Measurements from ENCODE around the gene USH1C.

The USH1C gene

DNA sequence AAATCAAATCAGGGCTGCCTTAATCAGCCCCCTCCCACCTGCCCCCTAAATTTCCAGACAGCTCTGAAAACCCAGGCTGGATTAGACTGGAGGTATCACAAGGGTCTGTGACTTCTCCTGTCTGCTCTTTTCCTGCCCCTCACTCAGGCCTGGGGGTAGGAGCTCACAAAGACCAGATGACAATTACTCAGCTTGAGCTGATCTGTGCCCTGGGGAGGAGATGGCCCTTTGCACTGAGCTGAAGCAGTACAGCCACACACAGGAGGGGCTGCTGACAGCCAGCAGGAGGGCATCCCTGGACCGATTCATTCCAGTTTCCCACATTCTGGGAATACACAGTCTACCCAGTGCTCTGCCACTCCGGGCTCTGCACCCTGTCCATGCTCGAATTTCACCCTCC lies 71.7 kb downstream of the USH1C start:
- DNase-seq (ENCODE audit: low spot score), result no peak

GRCh38 chr11:17471501-17471900 lies 72.7 kb downstream of the USH1C start:
- DNase-seq (ENCODE audit: low spot score), result no peak

DNA sequence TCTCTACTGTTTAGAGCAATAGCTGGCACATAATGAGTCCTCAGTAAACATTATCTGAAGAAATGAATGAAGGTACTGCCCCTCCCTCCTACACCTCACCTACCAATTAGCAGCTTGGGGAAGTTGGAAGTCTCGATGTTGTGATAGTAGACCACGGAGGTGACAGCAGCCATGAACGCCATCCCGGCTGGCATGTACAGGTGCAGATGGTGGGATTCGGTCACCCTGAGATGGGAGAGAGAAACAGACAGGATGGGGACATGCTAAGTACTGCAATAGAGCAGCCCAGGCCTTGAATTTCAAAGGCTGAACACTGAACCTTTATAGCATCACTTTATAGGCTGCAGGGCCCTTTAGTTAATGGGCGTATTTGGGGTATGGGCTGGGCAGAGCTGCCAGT lies 74.2 kb downstream of the USH1C start:
- no peak for DNase-seq (ENCODE audit: low spot score)

- no peak for DNase-seq (ENCODE audit: low spot score)
Measured at GRCh38 chr11:17468122-17468521, 76.1 kb downstream of the USH1C start.

DNA sequence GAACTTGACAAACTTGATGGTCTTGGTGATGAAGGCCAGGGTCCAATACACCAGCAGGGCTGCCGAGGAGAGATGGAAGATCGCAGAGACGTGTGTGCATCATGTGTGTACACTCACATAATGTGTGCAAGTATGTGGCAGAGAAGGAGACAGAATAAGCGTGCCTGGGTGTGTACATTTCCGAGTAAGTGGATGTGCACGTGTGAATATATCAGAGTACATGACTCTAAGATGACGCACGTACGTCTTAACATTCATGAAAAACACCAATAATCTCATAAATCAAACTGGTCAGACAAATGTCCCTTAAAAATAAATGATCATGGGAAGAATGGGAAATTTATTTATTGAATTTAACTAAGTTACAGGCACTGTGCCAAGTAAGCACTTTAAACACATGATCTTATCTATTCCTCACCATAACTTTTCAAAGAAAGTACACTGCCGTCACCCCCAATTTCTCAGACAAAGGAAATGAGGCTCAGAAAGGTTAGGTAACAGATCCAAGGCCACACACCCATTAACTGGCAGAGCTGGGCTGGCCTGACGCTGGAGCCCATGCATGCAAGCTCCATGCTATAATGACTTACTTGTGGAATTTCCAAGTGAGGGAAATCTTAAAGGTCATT lies 80.6 kb downstream of the USH1C start:
- DNase-seq (ENCODE audit: low spot score), result no peak

- no peak for DNase-seq (ENCODE audit: low spot score)
Measured at GRCh38 chr11:17462940-17463339, 81.3 kb downstream of the USH1C start.

DNA sequence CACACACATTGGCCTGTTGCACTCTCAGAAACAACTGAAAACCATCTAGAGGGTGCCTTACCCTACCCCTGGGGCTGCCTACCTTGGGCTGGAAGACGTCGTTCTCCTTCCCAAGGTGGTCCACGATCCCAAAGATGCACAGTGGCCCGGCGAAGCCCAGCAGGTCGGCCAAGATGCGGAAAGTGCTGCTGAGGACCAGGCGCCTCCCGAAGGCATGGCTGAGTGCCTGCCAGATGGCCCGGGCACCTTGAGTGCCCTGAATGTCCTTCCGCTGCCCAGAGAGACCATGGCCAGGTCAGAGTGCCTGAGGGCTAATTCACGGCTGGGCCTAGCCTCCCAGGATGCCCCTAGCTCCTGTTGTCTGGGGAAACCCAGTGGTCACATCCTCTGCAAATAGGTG lies 83.8 kb downstream of the USH1C start:
- no peak for DNase-seq (ENCODE audit: low spot score)

- no peak for DNase-seq (ENCODE audit: low spot score)
Measured at GRCh38 chr11:17459236-17459896, 84.8 kb downstream of the USH1C start.

GRCh38 chr11:17458268-17458667 lies 85.9 kb downstream of the USH1C start:
- no peak for DNase-seq (ENCODE audit: low spot score)

DNA sequence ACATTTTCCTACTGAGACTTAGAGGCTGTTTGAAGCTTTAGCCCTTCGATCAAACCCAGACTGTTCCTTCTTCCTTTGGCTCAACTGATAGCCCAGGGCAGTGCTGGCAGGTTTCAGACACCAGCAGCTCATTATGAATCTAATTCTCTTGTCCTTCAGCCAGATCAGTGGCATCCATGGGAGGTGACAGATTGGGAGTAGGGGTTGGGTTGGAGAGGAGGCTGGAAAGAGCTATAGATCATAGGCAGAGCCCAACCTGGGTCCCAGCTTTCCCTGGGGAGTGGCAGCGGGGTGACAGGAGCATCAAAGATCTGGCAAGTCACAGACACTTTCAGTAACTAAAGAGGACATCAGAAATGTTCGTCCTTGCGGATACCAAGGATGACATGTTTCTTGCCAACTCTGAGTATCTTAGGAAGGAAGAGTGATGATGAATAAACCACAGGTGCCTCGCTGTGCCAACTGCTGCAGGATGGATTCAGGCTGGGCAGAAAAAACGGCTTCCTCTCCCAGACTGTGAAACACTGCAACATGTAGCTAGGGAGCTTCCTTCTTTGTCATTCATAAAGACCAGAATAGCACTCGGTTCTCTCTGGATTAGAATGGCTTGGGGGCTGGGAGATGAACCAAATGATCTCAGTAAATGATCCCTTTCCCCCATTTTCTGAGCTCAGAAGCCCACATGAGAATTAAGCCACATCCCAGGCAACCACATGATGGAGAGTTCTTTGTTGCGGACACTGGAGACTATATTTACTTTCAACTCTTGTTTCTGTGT lies 86.6 kb downstream of the USH1C start:
- DNase-seq (ENCODE audit: low spot score), result no peak

DNA sequence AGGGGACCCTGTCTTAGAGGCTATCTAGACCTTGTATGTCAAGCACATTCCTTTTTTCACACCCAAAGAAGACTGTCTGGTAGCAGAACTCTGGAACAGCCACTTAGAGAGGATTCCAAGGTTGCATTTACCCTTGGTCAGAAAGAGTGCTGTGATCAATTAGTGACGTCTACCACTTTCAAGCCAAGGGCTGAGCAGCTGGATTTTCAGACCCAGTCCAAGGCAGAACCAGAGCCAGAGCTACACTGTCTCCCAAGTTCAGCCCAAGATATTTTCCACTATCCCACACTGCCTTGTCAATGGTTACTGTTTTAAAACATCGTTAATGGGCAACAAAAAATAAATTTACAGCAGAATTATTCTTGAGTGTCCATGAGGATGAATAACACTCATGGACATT lies 91.5 kb downstream of the USH1C start:
- DNase-seq (ENCODE audit: low spot score), result no peak

DNA sequence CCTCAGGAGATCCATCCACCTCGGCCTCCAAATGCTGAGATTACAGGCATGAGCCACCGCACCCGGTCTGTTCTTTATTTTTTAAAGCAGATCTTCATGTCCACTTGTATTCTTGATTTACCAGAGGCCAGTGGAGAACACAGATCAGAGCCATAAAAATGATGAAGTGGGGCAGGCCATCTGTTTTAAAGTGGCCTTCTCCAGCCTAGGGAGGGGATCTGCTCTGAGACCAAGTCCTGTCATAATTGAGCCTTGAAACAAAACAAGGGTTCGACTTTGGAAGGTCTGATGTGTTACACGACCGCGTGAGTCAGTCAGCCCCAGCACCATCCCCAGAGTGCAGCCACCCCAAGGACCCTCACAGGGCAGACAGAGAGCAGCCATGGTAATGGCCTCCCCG lies 95.1 kb downstream of the USH1C start:
- no peak for DNase-seq (ENCODE audit: low spot score)

- no peak for DNase-seq (ENCODE audit: low spot score)
Measured at GRCh38 chr11:17446482-17446881, 97.7 kb downstream of the USH1C start.

- no peak for DNase-seq (ENCODE audit: low spot score)
Measured at GRCh38 chr11:17445240-17445795, 98.9 kb downstream of the USH1C start.

- DNase-seq (ENCODE audit: low spot score), result no peak
Measured at GRCh38 chr11:17443926-17444690, 100.1 kb downstream of the USH1C start.

Data from ecto neural progenitor cell (in vitro differentiated cells).